Lower leg skin (tissue), 3 donors: ENCODE results near the gene C18orf63.

Source experiments
- POLR2A ChIP-seq, 2 donors: fragments of 450-650 bp; IDR thresholded peaks; one replicate each; pipeline ENCODE4 v1.6.1; 2016 to 2017; ENCODE audit warnings: antibody characterized with exemption in 2 of 2, mild to moderate bottlenecking in 1 of 2, moderate library complexity in 1 of 2
- TF ChIP-seq, protein P1 (sequence below), 3 donors: fragments of 450-650 bp; IDR thresholded peaks; one replicate each; pipeline ENCODE4 v1.5.1; 2016; ENCODE audit warnings: antibody characterized with exemption in 3 of 3, mild to moderate bottlenecking in 3 of 3, moderate library complexity in 2 of 3

- TF ChIP-seq POLR2A (IDR thresholded peaks at IDR 0.05): no peak
- TF ChIP-seq, protein P1, sequence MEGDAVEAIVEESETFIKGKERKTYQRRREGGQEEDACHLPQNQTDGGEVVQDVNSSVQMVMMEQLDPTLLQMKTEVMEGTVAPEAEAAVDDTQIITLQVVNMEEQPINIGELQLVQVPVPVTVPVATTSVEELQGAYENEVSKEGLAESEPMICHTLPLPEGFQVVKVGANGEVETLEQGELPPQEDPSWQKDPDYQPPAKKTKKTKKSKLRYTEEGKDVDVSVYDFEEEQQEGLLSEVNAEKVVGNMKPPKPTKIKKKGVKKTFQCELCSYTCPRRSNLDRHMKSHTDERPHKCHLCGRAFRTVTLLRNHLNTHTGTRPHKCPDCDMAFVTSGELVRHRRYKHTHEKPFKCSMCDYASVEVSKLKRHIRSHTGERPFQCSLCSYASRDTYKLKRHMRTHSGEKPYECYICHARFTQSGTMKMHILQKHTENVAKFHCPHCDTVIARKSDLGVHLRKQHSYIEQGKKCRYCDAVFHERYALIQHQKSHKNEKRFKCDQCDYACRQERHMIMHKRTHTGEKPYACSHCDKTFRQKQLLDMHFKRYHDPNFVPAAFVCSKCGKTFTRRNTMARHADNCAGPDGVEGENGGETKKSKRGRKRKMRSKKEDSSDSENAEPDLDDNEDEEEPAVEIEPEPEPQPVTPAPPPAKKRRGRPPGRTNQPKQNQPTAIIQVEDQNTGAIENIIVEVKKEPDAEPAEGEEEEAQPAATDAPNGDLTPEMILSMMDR (IDR thresholded peaks at IDR 0.05): no peak
These were observed 34.3 kb upstream of the C18orf63 start for GRCh38 chr18:74281011-74281979.
